ENCODE results near the gene SLC16A3.
A peak's percentile ranks its signal among the peaks of the same experiment; 100 is the strongest.

SLC16A3 gene

DNA sequence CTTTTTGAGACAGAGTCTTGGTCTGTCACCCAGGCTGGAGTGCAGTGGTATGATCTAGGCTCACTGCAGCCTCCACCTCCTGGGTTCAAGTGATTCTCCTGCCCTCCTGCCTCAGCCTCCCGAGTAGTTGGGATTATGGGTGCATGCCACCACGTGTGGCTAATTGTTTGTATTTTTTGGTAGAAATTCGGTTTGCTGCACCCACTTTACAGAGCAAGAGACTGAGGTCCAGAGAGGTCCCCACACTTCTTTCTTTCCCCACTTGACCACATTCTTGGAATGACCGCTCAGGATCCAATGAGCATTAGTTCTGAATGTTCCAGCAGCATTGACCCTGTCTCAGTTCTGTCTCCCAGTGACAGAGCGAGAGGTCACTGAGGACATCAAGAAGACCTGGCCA is 5.3 kb upstream of the SLC16A3 start:
- DNase-seq (ENCODE audit: low read depth in 2 of 2) = no peak

GRCh38 chr17:82224666-82225065 is 4.2 kb upstream of the SLC16A3 start:
- DNase-seq (ENCODE audit: low read depth in 2 of 2) = no peak

GRCh38 chr17:82225368-82226029 is 3.3 kb upstream of the SLC16A3 start:
- no peak for DNase-seq (ENCODE audit: low read depth in 2 of 2)

- no peak for DNase-seq (ENCODE audit: low read depth in 2 of 2)
These were observed 2.6 kb upstream of the SLC16A3 start for GRCh38 chr17:82226146-82226808.

DNA sequence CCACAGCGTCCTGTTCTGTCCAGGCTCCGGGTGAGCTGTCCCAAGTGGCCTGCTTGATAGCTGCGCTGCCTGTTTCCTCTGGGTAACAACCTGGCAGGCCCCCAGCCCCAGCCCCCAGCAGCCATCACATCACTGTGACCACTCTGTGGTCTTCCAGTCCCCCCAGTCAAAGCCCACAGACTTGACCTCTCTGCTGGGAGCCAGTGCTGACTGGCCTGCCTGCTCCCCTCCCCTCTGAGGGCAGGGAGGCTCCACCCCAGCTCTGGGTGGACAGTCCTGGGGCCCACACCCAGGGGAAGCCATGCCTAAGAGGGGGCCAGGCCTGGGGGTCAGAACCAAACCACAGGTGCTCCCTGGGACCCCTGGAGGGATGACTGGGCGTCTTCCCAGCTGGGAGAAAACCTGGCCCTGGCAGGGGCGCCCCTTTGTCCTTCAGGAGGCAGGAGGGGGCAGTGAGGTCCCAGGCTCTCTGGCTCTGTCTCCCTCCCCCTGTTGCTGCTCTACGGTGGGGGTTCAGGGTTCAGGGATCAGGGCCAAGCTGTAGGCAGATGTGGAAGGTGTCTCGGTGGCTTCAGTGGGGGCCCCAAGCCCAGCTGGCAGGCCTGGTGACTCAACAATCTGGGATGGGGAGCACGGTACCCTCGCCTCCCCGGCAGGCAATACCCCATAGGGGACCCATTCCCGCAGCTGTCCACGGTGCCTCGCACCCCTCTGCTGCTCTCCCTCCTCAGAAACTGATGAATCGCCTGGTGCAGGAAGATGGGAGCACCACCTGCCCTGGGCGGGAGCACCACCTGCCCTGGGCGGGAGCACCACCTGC is 1.8 kb upstream of the SLC16A3 start:
- DNase-seq (ENCODE audit: low read depth in 2 of 2) = no peak

DNA sequence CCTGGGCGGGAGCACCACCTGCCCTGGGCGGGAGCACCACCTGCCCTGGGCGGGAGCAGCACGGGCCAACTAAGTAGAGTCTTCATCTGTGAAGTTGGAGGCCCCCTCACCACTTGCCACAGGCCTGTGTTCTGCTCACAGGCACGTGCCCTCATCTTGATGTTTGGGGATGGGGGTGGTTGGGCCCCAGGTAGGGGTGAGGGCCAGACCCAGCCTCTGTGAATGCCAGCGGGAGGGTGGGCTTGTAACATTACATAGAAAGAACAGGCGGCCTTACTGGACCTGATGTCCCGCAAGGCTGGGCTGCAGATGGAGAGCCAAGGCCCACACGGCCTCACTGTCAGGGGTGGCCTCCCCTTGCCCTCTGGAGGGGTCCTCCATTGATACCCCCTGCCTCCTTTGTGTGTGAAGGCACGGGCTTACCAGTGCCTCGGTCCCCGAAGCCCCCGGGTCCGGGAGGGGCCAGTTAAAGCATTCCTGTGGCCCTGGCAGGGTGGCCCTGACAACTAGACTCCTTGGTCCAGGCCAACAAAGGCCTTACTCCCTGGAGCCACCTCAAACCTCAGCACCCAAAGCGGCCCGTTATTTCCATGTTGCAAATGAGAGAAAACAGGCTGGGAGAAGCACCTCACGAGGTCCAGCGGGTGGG is 1.1 kb upstream of the SLC16A3 start:
- DNase-seq (ENCODE audit: low read depth in 2 of 2) = no peak

DNA sequence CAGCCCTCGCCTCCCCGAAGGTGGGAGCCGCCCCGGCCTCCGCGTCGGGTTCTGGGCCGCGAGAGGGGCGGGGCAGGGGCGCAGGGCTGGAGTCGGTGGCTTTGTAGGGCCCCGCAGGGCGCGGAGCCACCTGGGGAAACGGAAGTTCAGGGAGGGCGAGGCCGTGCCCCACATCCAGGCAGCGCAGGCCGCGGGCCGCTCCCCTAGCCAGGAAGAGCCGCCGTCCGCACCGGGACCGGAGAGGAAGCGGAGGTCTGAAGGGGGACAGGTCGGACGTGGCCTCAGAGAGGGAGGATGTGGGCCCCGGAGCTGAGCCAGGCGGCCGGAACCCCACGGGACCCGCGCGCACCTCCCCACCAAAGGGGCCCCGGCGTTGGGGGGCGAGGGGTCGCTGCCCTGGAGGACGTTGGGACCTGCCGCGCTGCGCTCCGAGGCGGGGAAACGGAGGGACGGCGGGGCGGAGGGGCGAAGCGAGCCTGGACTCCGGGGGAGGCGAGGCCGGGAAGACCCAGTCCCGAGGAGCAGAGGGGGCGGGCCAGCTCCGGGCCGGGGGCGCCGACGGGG is 482 bp upstream of the SLC16A3 start:
- no peak for DNase-seq (ENCODE audit: low read depth in 2 of 2)

DNA sequence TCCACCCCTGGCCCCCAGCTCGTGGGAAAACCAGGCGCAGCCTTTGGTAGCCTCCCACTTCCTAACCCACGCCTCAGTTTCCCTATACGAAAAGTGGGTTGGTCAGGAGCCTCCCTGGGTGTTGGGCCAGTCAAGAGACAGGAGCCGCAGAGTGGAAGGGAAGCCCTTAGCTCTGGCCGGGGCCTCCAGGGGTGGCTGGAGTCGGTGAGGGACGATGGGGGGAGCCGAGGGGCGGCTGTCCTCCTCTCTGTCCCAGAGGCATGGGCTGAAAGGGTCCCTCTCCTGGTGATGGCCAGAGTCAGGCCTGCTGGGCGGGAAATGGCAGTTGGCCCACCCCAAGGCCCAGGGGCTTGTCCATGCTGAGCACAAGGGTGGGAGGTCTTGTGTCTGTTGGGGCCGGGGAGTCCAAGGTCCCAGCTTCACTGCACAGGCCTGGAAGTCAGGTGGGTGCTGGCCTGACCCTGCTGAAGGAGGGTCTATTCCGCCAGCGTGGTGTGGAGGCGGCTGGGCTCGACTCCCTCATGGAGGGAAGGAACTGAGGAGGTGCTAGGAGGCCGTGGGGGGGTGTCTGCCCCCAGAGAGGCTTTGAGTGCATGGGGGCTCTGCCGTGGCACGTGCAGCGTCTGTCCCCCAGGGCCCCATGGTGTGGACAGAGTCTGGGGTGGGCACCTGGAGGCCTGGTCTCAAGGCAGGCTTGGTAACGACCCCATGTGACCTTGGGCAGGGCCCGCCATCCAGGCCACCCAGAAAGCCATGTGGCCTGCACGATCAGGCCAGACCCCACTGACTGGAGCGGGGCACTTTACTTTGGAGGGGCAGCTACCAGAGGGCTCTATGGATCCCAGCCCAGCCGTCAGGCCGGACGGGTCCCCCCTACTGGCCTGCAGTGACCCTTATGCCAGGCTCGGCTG is 1.1 kb downstream of the SLC16A3 start:
- no peak for DNase-seq (ENCODE audit: low read depth in 2 of 2)

DNA sequence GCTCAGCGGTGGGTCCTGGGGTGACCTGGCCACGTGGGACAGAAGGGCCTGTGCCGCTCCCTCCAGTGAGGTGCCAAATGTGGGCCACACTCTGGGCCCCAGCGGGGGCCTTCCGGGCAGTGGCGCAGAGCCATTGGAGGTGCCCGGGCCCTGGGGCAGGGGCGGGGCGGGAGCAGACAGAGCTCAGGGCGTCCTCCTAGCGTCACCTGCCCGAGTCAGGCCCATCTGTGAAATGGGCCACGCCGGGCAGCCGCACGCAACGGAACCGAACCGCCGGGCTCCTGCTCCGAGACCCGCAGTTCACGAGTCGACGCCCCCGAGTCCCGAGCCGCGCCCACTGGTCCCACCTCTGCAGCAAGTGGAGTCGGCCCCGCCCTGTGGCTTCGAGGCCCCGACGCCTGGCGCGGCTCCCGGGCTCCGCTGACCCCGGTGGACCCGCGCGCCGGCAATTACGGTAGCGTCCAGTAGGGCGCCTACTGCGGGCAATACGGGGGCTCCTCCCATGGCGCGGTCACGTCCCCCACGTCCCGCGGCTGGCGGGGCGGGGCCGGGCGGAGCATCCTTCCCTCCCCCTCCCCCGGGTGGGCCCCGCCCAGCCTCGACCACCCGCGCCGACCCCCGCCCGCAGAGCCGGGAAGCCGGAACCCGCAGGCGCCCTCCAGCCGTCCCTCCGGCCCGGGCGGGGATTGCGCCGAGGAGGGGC is 1.9 kb downstream of the SLC16A3 start:
- DNase-seq (ENCODE audit: low read depth in 2 of 2) = peak in 1 of 2 donors; percentile 67

GRCh38 chr17:82231312-82231561 is 2.4 kb downstream of the SLC16A3 start:
- no peak for DNase-seq (ENCODE audit: low read depth in 2 of 2)

DNA sequence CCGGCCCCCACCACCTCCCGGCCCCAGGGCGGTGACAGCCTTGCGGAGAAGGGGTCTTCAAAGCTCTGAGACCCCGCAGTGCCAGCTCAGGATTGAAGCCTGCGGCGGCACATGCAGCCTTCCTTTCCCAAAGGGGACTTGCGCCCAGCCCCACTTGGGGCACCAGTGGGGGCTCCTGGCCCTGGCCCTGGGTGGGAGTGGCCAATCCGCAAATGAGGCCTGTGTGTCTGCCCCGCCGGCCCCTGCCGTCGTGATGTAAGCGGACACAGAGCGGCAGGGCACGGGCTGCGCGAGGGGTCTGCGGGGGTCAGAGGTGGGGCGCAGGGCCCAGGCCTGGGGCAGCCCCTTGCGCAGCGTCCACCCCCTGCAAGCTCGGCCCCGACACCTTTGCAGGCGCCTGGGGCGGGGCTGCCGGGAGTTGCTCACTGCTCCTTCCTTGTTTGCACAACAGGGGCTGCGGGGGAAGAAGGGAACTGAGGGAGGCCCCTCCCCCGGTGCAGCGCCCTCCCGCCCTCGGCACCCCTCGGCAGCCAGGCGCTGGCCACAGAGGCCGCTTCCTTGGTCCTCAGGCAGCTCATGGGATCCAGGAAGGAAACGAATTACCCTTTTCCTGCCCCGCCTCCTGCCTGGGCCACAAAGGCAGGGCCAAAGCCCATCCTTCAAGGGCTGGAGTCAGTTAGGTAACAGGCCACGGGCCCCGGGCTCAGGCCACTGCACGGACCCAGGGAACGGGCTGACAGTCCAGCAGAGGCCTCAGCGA is 2.9 kb downstream of the SLC16A3 start:
- no peak for DNase-seq (ENCODE audit: low read depth in 2 of 2)

DNA sequence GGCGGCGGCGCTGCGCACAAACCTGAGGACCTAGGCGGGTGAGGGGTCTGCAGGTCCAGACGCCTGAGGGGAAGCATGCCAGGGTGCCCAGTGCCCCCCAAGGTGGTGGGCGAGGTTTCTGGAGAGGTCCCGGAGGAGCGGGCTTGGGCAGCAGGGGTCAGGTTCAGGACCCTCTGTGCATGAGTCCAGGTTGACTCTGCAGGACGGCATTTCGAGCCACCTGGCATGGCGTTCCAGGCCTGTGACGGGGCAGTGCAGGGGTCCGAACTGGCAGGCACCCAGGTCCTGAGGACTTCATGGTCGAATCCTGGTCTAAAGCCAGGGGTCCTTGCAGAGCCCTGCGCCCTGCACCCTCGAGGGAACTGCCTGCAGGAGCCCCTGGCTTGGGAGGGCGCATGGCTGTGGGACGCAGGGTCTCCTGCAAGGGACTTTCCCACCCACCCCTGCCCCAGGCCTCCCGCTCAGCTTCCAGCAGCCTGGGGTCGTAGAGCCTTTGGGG is 3.5 kb downstream of the SLC16A3 start:
- no peak for DNase-seq (ENCODE audit: low read depth in 2 of 2)

GRCh38 chr17:82232876-82233785 is 4.3 kb downstream of the SLC16A3 start:
- no peak for DNase-seq (ENCODE audit: low read depth in 2 of 2)

GRCh38 chr17:82234211-82235055 is 5.6 kb downstream of the SLC16A3 start:
- no peak for DNase-seq (ENCODE audit: low read depth in 2 of 2)

DNA sequence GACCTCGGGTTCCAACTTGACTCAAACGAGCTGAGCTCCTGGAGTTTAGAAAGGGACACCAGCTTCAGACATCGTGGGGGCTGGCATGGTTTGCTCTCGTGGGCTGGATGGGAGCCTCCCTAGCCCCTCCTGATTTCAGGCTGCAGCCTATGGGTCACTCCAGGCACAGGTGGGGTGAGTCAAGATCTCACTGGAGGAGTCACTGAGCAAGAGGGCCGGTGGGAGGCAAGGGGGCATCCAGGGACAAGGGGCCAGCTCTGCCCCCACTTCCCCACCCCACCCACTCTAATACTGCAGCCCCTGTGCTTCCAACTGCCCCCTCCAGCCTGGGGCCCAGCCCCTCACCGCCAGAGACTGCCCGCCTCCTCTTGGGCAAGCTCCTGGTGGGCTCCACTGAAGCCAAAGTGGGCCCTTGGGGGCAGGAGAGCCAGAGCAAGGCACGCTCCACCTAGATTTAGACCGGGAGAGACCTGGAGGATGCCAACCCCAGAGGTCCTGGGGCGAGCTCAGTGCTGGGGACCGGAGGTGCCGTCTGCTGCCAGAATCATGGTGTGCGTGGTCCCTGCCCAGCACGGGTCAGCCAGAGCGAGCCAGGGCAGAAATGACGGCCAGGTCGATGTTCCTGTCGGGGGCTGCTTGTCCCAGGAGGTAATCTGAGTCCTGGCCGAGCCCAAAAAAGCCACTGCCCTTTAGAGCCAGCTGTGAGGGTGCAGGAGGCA is 6.4 kb downstream of the SLC16A3 start:
- DNase-seq (ENCODE audit: low read depth in 2 of 2) = no peak

GRCh38 chr17:82235775-82236141 is 6.9 kb downstream of the SLC16A3 start:
- no peak for DNase-seq (ENCODE audit: low read depth in 2 of 2)
